ENCODE measurements around the gene GRB14.

DNA sequence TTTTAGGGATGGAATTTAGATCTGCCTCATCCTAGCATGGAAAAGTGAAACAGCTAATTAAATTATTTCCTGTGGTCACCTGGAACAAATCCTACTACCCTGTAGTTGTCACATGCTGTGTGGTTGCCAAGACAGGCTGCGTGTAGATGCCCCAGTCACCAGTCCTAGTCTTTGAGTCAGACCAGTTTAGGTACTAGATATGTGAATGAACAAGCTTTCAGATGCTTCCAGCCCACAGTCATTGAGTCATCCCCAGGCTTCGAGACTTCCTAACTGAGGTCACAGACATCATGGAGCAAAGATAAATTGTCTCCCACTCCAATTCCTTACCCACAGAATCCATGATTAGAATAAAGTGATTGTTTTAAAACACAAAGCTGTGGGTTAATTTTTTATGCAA lies 35.8 kb upstream of the GRB14 start:
- TF ChIP-seq CTCF (IDR thresholded peaks at IDR 0.05; ENCODE audit: low read length), result no peak
- TF ChIP-seq EZH2phosphoT487 (IDR thresholded peaks at IDR 0.05; ENCODE audit: low read length), result no peak

All from MM.1S (cell line).